GM04503 (cell line): ENCODE results near the gene LHB.

Source experiments
- DNase-seq: peaks from one replicate; pipeline ENCODE4 v3.0.0-alpha.2; 2012; ENCODE audit warnings: low read depth

The LHB gene

DNA sequence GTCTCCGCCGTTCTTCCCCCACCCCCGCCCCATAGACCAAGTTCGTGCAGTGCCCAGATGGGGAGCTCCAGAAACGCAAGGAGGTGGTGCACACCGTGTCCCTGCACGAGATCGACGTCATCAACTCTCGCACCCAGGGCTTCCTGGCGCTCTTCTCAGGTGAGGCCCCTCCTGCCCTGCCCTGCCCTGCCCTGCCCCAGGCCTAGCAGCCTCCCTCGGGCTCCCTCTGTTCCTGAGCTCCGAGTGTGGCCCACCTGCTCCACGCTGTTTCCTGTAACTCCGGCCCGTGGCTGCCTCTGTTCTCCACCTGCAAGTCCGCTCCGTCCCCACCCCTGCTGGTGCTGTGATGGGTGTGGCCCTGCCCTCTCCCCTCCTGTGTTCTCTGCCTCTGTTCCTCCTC is 6.4 kb downstream of the LHB start:
- no peak for DNase-seq

DNA sequence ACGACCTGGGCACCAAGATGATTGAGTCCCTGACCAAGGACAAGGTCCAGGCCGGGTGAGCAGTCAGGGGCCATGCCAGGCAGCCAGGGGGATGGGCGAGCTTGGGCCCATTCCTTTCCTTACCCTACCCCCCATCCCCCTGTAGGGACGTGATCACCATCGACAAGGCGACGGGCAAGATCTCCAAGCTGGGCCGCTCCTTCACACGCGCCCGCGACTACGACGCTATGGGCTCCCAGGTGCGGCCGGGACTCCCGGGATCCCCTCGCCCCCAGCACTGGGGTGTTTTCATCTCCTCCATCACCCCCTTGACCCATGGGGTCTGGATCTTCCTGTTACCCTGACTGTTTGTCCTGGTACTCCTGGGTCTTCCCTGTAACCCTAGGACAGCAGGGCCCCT is 7.1 kb downstream of the LHB start:
- DNase-seq: no peak

DNA sequence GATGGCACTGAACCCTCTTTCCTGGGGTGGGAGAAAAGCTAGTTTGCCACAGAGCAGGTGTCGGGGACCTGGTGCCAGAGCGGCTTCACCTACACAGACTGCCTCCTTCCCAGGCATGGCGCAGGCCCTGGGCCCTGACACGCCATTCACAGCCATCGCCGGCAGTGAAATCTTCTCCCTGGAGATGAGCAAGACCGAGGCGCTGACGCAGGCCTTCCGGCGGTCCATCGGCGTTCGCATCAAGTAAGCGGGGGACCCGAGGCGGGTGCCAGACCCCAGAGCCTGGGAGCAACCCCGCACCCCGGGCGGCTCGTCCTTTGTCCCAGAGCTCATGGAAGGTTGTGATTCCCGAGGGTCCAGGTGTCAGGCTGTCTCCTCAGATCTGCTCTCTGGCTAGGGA is 10.0 kb downstream of the LHB start:
- no peak for DNase-seq

DNA sequence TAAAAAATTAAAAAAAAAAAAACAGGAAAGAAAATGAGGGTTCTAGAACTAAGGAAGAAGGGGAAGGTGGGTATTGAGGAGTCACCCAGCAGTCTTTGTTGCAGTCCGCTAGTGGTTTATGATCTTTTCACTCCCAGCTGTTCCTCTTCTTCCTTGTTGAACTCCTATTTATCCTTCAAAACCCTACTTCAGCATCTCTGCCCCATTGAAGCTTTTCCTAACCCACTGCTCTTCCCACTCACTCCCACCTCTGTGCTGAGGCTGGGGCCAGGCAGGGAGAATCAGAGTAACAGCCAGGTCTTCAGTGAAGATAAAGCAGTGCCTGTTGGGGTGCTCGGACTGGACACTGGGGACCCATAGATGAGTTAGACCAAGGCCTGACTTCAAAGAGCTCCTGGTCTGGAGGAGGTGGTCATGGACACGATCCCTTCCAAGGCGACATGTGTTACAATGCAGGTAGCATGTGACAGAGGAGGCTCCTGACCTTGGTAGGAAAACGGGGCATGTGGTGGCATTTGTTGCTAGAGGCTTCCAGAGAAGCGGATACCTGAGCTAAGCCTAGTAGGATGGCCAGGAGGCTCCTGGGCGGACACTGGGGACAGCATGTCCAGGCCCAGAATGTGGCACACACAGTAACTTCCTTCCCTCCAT is 11.8 kb downstream of the LHB start:
- DNase-seq: no peak

DNA sequence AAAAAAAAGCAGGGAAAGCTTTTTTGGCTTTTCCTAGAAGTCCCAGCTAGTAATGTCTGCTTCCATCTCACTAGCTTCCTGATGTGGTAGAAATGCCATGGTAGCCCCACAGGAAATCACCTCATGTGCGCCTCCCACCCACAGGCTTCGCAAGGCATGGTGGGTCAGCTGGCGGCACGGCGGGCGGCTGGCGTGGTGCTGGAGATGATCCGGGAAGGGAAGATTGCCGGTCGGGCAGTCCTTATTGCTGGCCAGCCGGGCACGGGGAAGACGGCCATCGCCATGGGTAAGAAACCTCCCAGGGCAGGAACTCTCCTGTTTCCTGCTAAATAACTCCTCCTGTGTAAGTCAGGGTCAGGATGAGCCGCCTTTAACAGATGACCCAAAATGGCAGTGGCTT is 12.8 kb downstream of the LHB start:
- DNase-seq: no peak

DNA sequence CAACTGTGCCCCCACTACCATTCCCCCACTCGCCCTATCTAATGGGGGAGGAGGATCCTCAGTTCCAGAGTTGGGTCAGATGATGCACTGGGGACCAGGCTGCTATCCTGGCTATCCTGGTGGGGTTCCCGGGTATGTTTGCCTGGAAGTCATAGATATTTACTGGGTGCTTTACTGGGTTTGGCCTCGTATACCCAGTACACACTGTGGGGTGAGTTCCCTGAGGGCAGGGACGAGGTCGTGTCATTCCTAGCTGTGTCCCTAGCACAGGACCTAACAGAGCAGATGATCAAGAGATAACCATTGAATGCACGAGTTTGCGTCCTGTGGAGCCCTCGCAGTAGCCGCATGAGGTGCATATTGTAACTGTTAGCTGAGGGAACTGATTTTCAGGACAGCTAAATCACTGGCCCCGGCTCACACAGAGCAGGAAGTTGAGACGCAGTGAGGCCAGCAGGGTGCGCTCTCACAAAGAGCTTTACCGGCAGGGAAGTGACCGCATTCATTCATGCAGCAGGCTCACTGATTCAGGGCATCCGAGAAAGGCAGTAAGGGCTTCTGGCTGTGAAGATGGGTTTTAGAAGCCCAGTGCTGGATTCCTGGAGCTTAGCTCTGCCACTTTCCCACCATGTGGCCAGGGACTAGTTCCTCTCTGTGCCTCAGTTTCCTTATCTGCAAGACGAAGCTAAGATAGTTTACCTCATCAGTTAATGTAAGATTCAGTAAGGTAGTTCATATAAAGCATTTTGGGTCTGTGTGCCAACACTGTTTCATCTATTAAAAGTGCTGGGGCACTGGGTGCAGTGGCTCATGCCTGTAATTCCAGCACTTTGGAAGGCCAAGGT is 17.2 kb downstream of the LHB start:
- no peak for DNase-seq

DNA sequence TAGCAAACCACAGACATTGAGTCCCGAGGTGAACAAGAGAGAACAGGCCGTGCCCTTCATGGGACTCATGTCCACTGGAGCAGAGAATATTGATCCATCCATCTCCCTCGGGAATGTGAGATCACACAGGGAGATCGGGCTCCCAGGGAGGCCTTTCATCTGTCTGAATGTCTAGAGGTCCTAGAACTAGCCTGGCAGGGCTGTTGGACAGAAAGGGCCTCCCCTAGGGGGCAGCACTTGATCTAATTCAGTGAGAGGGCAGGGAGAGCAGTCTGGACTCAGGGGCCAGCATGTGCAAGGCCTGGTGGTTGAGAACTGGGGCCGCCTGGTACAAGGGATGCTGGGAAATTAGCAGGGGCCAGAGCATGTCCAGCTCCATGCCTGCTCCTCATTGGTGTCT is 18.9 kb downstream of the LHB start:
- DNase-seq: no peak

DNA sequence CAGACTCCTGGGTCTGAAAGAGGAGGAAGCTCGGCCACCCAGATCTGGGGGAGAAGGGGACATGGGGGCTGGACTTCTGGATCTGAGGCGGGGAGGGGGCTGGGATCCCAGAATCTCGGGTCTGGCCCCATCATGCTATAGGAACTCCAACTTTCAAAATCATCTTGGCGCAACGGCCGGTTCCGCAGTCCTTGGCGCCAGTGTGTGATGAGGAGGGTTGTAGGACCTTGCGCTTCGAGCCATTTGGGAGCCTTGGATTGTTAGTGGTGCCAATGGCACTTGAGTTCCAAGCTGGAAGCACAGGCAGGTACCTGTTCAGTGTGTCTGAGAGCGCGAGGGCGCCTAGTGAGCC is 22.9 kb downstream of the LHB start:
- no peak for DNase-seq

DNA sequence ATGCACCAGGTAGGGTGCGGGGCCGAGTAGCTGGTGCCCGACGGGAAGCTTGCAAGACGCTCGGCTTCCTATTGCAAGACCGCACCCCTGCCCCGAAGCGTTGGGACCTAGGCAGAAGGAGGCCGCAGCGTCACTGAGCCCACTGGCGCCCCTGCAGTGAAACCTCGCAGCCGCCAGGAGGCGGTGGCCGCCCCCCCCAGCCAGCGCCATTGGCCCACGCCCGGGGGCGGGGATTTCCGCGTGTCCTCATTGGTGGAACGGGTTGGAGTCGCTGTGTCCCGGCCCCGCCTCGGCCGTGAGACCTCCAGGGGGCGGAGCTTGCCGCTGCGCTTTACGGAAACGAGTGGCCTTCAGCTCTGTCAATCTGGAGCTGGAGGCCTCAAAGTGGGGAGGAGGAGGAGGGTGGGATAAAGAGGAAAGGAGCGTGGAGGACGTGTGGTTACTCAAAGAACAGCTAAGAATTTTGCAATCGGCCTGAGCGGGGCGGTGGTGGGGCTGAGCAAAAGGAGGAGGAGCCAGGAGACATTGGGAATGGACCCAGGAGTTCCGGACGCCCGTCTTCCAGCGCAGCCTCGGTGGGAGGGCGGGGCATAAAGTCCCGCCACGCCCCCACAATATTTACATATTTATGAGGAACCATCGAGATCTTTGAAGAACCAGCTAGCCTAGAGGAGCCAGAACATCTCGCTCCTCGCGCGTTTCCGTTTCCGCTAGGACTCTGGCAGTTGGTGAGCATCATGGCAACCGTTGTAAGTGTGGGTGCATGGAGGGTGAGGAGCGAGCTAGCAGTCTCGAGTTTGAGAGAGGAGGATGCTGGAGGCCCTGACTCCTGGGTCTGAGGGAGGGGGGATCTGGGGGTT is 23.5 kb downstream of the LHB start, which contains the start of the genes GYS1 and RUVBL2:
Gene GYS1, minus strand, starts transcription at position 135 of the 860 bp plus-strand sequence. CDS start 197 bp downstream, outside the sequence.
Gene RUVBL2, plus strand, starts transcription at position 713 of the 860 bp plus-strand sequence. Its CDS starts 25 bp downstream, at position 738.
- peak; percentile 98 for DNase-seq

DNA sequence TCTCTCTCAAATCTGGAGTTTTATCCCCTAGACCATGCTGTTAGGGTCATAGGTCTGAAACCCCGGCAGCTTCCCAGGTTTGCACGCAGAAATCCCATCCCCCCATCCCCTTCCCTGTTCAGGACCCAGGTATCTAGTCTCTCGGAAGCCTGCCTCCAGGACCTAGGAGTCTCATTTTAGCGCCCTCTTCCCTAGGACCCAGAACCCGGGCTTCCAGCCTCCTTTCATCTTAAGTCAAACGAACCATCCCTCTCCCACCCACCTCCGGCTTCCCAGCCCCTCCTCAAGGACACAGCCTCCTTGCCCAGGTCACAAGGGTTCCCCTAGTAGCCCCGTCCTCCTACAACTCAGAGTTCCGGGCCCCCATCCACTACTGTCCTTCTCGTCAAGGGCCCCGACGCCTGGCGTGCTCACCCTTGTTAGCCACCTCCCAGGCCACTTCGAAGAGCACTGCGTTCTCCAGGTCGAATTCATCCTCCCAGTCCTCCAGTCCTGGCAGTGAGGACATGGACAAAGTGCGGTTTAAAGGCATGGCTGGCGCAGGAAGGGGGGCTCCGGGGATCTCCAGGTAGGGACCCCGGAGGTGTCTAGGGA is 24.2 kb downstream of the LHB start:
- DNase-seq: no peak

DNA sequence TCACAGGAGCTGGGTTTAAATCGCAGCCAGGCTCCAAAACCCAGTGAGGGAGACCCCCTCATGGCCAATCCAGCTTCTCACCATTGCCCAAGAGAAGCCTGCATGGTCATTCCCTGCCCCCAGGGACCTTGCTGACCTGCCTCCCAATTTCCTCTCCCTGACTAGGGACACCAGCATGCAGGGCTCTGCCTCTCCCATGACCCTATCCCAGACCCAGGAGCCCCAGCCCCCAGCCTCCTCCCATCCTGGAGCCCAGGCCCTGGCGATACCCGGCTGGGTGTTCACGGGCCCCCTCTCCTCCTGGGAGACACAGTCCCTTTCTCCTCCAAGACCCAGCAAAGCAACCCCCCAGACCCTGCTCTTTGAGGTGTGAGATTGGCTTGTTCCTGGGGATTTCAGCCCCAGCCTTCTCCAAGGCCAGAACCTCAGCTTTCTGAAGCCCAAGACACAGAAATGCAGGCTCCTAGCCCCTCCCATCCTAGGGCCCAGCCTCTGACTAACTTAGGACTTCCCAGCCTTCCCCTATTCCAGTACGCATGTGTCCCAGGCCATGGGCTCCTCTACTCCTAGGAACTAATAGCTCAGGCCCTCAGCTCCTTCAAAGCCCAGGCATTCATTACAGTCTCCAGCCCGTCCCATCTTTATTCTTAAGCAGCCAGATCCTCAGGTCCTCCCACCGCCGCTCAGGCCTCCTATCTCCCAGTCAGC is 24.9 kb downstream of the LHB start:
- no peak for DNase-seq

DNA sequence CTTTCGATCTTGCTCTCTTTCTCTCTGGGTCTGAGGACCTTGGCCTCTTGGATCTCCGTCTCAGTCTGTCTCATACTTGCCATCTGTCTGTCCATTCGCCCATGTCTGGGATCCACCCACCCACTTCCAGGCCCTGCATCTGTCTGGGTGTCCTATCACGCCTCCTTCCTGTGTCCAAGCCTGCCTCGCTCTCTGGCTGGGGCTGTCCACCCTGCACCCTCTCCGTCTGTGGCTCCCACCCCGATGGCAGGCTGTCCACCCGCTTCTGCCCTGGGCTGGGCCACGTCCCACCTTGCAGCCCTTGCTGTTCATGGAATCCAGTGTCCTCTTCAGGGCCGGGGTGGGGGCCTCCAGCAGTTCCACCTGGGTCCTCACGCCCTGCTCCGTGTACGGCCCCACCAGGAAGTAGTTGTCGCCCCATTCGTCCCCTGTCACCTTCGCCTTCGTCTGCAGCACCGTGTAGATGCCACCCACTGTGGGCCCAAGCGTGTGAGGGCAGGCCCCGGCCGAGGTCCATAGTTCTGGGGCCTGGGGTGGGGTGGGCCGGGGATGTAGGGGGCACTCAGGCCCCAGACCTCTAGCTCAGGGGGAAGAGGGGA is 25.8 kb downstream of the LHB start:
- no peak for DNase-seq

DNA sequence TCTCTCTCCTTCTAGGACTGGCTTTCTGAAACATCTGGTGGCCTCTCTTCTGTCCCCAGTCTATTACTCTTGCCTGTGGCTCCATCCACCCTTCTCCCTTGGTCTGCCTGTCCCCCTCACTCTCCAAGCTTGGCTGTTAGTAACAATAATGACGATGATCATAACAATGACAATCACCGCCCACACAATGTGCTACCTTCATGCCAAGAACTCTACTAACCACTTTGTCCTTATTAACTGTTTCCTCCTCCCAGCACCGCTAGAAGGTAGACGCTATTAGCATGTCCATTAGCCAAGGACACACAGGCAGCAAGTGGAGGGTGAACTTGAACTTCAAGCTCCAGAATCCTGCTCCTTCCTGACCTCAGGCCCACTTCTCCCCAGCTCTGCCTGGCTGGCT is 26.5 kb downstream of the LHB start:
- no peak for DNase-seq

DNA sequence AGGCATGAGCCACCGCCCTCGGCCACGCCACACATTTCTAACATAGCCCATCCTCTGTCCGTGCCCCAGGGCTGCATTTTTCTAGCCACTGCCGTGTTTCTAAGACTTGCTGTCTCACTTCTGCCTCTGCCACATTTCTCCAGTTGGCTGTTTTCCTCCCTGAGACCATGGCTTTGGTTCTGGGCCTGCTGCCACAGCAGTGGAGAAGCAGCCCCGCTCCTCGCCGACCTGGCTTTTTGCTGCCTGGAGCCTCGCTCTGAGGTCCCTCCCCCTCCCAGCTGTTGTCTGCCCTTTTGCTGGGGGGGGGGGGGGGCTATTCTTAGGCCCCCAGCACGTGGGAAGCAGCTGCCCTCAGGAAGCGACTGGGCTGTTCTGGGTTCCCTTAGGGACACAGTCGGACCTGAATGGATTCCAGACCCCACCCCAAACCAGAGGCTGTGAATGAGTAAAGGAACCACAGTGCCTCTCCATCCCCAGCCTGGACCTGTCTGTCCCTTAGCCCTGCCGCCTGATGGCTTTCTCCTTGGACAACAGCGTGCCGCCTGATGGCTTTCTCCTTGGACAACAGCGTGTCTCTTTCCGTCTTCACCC is 27.1 kb downstream of the LHB start:
- no peak for DNase-seq

DNA sequence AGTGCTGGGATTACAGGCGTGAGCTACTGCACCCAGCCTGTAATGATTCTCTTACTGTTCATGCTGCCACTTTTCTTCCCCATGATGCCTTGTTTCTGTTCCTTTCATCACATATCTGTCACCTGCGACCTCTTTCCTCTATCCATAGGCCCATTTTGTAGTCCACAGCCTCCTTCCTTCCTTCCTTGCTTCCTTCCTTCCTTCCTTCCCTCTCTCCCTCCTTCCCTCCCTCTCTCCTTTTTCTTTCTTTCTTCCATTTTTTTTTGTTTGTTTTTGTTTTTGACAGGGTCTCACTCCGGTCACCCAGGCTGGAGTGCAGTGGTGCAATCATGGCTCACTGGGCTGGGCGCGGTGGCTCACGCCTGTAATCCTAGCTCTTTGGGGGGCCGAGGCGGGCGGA is 28.0 kb downstream of the LHB start:
- DNase-seq: no peak

DNA sequence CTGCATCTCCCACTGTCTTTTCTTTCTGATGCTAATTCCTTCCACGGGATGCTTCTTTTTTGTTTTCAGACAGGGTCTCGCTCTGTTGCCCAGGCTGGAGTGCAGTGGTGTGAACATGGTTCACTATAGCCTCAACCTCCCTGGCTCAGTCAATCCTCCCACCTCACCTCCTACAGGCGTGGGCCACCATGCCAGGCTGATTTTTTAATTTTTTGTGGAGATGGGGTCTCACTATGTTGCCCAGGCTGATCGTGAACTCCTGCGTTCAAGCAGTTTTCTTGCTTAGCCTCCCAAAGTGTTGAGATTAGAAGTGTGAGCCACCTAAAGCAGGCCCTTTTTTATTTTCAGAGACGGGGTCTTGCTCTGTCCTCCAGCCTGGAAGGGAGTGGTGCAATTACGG is 28.6 kb downstream of the LHB start:
- DNase-seq: no peak

DNA sequence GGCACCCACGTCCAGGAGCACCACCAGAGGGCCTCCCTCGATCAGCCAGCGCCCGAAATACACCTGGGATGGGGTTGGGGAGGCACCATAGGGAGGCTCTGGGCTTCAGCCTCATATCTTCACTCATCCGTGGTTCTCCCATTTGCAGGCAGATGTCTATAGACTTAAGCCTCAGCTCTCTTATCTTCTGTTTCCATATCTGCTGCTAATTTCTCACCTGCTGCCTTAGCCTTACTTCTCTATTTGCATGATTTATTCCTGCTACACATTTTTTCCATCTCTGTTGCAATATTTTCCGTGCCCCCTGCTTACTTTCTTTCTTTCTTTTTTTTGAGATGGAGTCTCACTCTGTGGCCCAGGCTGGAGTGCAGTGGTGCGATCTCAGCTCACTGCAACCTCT is 29.6 kb downstream of the LHB start:
- no peak for DNase-seq

DNA sequence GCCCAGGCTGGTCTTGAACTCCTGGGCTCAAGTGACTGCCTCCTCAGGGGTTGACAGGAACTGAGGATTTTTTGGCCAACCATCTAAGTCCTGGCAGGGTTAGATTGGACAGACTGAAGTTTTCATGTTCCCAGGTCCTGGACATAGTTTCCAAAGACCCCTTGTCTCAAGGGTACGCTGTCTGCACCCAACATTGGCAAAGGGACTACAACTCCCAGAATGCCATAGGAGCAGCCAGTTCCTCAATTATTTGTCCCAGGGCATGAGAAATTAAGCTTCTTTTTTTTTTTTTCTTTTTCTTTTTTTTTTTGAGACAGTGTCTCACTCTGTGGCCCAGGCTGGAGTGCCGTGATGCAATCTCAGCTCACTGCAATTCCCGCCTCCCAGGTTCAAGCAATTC is 30.7 kb downstream of the LHB start:
- DNase-seq: no peak

DNA sequence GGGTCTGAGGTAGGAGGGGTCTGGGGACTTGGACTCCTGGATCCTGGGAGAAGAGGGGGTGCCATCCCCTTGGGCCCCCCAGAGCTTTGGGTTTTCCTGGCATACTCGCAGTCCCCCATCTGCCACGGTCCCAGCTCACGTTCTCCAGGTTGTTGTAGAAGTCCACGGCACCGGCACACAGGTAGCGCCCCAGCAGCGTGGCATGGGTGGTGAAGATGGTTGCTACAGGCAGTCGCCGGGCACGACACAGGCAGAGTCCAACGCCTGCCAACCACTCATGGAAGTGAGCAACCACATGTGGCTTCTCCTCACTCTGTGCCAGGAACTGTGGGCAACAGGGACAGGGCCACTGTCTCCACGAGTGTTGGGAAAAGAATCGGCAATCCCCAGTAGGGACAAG is 31.2 kb downstream of the LHB start:
- DNase-seq: no peak

DNA sequence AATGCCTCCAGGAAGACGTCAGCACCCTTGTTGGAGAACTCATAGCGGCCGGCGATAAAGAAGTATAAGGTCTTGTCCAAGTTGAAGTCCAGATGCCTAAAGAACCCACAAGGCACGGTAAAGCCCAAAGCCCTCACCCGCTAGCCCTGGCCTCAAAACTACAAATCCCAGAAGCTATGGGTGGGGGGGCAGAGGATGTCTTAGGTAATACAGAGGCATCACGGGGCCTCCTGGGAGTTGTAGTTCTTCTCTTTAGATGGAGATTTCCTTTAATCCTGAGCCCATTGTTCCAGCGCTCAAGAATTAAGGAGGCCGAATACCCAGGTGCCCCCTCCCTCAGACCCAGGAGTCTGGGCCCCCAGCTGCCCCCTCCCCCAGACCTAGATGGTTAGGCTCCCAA is 34.6 kb downstream of the LHB start:
- no peak for DNase-seq

DNA sequence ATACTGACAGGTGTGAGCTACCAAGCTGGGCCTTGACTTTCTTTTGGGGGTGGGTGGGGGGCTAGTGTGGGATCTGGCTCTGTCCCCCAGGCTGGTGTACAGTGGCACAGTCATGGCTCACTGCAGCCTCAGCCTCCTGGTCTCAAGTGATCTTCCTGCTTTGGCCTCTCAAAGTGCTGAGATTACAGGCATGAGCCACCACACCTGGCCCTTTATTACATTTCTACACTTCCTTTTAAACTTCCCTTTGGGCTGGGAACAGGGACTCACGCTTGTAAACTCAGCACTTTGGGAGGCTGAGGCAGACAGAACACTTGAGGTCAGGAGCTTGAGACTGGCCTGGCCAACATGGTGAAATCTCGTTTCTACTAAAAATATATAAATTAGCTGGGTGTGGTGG is 39.8 kb downstream of the LHB start:
- no peak for DNase-seq
